Uterus (tissue), 2 donors: ENCODE data around the gene NTRK2.

ENCODE experiments used
- CTCF ChIP-seq, 4 experiments: fragments of 200-600 bp in 2 of 4; fragments of 450-650 bp in 2 of 4; sonication (generic) in 2 of 4; IDR thresholded peaks; one replicate each; pipeline ENCODE4 v1.5.1; 2016 to 2019; ENCODE audit warnings: antibody characterized with exemption in 4 of 4, mild to moderate bottlenecking in 2 of 4, moderate library complexity in 1 of 4
- POLR2A ChIP-seq, 2 donors: fragments of 450-650 bp; IDR thresholded peaks; one replicate each; pipeline ENCODE4 v1.6.1; 2016; ENCODE audit warnings: antibody characterized with exemption in 2 of 2, mild to moderate bottlenecking in 1 of 2, moderate library complexity in 1 of 2

- TF ChIP-seq CTCF (IDR thresholded peaks at IDR 0.05), result no peak
- no peak for TF ChIP-seq POLR2A (IDR thresholded peaks at IDR 0.05)
Measured at GRCh38 chr9:85013703-85014102, 344.2 kb downstream of the NTRK2 start.
